Endothelial cell (in vitro differentiated cells): ENCODE data around the gene SLC26A8. TPM values are rescaled to one million over a fixed set of nuclear protein-coding genes. Genes with fewer than 3 reads are reported as not detected.

Experiments
- DNase-seq: peaks from one replicate; pipeline ENCODE4 v3.0.0; 2021; ENCODE audit warnings: low spot score
- H3K27ac Mint-ChIP-seq: one replicate; pipeline ENCODE4 v1.8.0; 2021; ENCODE audit warnings: mixed read lengths, inconsistent platforms; ENCODE audit not compliant: unreplicated experiment
- H3K27me3 Mint-ChIP-seq: one replicate; pipeline ENCODE4 v1.8.0; 2021; ENCODE audit warnings: mild to moderate bottlenecking, moderate library complexity, mixed read lengths, inconsistent platforms; ENCODE audit not compliant: unreplicated experiment
- H3K36me3 Mint-ChIP-seq: one replicate; pipeline ENCODE4 v1.8.0; 2021; ENCODE audit warnings: mild to moderate bottlenecking, low read depth, mixed read lengths, inconsistent platforms; ENCODE audit not compliant: unreplicated experiment
- H3K4me1 Mint-ChIP-seq: one replicate; pipeline ENCODE4 v1.8.0; 2021; ENCODE audit warnings: mild to moderate bottlenecking, mixed read lengths, inconsistent platforms; ENCODE audit not compliant: unreplicated experiment
- H3K4me3 Mint-ChIP-seq: one replicate; pipeline ENCODE4 v1.8.0; 2021; ENCODE audit warnings: mild to moderate bottlenecking, mixed read lengths, inconsistent platforms; ENCODE audit not compliant: unreplicated experiment
- H3K9me3 Mint-ChIP-seq: one replicate; pipeline ENCODE4 v1.8.0; 2021; ENCODE audit warnings: mixed read lengths, inconsistent platforms; ENCODE audit not compliant: unreplicated experiment
- total RNA-seq: library from RNA; stranded (reverse); fragmentation: NEBNext Ultra II Directional; extraction: Animal tissue kit (Norgen Biotek cat#: 25700); gene quantifications from one replicate; pipeline ENCODE4 v1.2.1, GENCODE V29; 2021; ENCODE audit not compliant: unreplicated experiment
- TF ChIP-seq, protein P1 (sequence below): fragments of 200-600 bp; sonication (generic); IDR thresholded peaks from one replicate; pipeline ENCODE4 v1.5.0; 2021; ENCODE audit warnings: antibody characterized with exemption; ENCODE audit not compliant: unreplicated experiment

SLC26A8 gene
- total RNA-seq, 1 donor from 2014 or later, result 0.97 TPM

DNA sequence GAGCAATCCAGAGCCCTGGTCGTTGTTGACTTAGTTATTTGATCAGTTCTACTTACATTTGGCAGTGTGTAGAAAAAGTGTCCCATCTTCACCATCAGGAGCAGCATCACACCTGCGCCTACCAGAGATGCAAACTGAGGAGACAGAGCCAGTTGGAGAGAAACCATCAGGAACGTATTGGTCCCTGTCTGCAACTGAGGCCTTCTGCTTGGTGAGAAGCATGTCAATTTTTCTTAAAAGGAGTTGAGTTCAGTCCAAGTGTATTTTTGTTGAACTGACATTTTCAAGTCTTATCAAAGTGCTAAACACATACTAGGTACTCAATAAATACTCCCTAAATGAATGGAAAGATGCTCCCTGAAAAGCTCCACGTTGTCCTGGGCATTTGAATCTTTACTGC lies 55.6 kb downstream of the SLC26A8 start:
- no peak for DNase-seq
- H3K4me1 Mint-ChIP-seq, result no peaks in the 10 kb centered on the region
- H3K27ac Mint-ChIP-seq, result no peak overlapping the region
- H3K9me3 Mint-ChIP-seq, result no peaks in the 10 kb centered on the region
- TF ChIP-seq, protein P1, sequence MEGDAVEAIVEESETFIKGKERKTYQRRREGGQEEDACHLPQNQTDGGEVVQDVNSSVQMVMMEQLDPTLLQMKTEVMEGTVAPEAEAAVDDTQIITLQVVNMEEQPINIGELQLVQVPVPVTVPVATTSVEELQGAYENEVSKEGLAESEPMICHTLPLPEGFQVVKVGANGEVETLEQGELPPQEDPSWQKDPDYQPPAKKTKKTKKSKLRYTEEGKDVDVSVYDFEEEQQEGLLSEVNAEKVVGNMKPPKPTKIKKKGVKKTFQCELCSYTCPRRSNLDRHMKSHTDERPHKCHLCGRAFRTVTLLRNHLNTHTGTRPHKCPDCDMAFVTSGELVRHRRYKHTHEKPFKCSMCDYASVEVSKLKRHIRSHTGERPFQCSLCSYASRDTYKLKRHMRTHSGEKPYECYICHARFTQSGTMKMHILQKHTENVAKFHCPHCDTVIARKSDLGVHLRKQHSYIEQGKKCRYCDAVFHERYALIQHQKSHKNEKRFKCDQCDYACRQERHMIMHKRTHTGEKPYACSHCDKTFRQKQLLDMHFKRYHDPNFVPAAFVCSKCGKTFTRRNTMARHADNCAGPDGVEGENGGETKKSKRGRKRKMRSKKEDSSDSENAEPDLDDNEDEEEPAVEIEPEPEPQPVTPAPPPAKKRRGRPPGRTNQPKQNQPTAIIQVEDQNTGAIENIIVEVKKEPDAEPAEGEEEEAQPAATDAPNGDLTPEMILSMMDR, result no peak
- H3K36me3 Mint-ChIP-seq, result no peaks in the 10 kb centered on the region
- no peak overlapping the region for H3K4me3 Mint-ChIP-seq
- H3K27me3 Mint-ChIP-seq, result peaks cover 1% of the 10 kb centered on the region

DNA sequence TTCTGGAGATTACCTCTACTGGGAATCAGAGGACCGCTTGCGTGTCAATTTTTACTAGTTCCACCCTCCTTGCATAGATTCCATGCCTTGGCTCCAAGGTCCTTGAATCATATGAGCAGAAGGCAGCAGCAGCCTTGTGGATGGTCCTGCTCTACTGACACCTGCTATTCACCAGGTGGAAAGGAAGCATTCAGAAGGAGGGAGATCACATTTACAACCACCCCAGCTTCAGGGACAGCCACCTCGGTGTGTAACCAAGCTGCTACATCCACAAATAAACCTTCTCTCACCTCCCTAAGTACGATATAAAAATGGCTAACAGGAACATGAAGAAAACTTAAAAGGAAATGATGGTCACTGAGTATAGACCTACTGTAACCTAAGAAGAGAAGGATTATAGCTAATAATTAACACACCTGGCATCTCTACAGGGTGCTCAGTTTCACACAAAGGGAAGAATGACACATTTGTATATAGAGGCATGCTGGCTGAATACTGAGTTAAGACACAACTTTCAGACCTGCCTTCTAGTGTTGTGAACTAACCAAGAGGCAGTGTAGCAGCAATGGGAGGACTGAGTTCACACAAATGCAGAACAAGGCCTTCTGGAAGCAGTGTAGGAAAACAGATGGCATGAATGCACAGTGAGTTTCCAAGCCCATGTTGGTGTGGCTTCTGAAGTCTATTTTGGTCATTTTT lies 57.2 kb downstream of the SLC26A8 start:
- TF ChIP-seq, protein P1, result no peak
- Mint-ChIP-seq H3K9me3 (no peaks in the 10 kb centered on the region), H3K27ac (no peak overlapping the region), H3K36me3 (no peaks in the 10 kb centered on the region), H3K4me1 (no peaks in the 10 kb centered on the region), H3K4me3 (no peak overlapping the region), H3K27me3 (no peaks in the 10 kb centered on the region)
- no peak for DNase-seq

DNA sequence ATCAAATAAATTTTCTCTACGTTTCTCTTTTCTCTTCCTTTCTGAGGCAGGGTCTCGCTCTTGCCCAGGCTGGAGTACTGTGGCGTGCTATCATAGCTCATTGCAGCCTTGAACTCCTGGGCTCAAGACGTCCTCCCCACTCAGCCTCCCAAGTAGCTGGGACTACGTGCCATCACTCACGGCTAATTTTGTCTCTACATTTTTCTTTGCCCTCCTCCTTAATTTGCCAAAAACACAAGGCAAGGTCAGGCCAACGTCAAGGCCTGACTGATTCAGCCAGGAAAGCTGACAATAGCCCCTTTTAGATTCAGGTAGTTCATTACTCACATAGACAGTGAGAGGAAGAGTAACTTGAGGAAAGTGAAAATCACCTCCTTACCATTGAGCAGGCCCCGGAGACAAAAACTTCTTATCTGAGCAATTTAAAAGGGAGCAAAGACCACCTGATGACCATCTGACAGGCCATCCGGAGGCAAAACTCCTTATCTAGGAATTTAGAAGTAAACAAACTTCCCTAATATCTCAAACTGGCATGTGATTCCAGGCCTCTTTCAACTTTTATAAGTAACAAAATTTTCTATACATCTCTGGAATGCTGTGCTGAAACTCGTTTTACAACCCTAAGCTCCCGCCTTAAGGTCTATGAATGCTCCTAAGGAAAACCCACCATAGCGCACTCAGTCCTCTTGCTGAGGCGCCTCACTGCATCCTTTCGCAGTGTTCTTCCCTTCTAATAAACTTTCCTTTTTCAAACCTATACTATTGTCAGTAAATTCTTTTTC lies 61.5 kb downstream of the SLC26A8 start:
- H3K4me3 Mint-ChIP-seq, result no peak overlapping the region
- H3K27ac Mint-ChIP-seq, result no peak overlapping the region

DNA sequence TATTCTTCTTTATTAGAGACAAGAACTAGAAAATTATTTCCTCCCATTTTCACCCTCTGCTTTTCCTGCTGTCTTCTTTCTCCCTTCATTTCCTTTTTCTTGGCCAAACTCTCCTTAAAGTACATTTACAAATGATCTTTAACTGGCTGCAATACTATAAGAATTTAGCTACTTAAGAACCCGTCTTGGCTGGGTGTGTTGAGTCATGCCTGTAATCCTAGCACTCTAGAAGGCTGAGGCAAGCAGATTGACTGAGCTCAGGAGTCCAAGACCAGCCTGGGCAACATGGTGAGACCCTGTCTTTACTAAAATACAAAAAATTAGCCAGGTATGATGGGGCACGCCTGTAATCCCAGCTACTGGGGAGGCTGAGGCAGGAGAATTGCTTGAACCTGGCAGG lies 64.3 kb downstream of the SLC26A8 start:
- Mint-ChIP-seq H3K36me3 (no peaks in the 10 kb centered on the region), H3K27ac (no peak overlapping the region), H3K9me3 (no peaks in the 10 kb centered on the region), H3K27me3 (no peaks in the 10 kb centered on the region), H3K4me3 (no peak overlapping the region), H3K4me1 (no peaks in the 10 kb centered on the region)
- TF ChIP-seq, protein P1, result no peak
- DNase-seq, result no peak

More for the DNA sequence above, 61.5 kb downstream of the SLC26A8 start:
- TF ChIP-seq, protein P1, result no peak
- Mint-ChIP-seq H3K9me3 (no peaks in the 10 kb centered on the region), H3K36me3 (no peaks in the 10 kb centered on the region), H3K4me1 (no peaks in the 10 kb centered on the region), H3K27me3 (no peaks in the 10 kb centered on the region)
- no peak for DNase-seq

DNA sequence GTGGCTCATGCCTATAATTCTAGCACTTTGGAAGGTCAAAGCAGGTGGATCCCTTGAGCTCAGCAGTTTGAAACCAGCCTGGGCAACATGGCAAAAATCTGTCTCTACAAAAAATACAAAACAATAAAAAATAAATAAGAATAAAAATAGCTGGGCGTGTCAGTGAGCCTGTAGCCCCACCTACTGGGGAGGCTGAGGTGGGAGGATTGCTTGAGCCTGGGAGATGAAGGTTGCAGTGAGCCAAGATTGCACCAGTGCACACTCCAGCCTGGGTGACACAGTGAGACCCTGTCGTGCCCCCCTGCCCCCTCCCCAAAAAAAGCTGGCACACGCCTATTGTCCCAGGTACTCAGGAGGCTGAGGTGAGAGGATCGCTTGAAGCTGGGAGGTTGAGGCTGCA lies 68.5 kb downstream of the SLC26A8 start:
- no peaks in the 10 kb centered on the region for H3K27me3 Mint-ChIP-seq
- H3K27ac Mint-ChIP-seq, result no peak overlapping the region
- DNase-seq, result no peak
- no peaks in the 10 kb centered on the region for H3K36me3 Mint-ChIP-seq
- H3K4me1 Mint-ChIP-seq, result no peaks in the 10 kb centered on the region
- no peak overlapping the region for H3K4me3 Mint-ChIP-seq
- no peaks in the 10 kb centered on the region for H3K9me3 Mint-ChIP-seq
- TF ChIP-seq, protein P1, result no peak
